GM19468 (cell line): ENCODE measurements around the gene CDY2B.
"Not testable (repeated sequence)": the region's sequence is repeated elsewhere in the genome, so short reads cannot be mapped to it uniquely, and the experiment has no call there.

Experiments
- ATAC-seq: cut with Tn5 transposase; IDR thresholded peaks from one replicate; pipeline ENCODE4 v1.9.1; 2021; ENCODE audit warnings: mild to moderate bottlenecking, moderate library complexity, moderate number of reproducible peaks; ENCODE audit not compliant: unreplicated experiment; ENCODE audit errors: extremely low read depth

Gene CDY2B, protein sequence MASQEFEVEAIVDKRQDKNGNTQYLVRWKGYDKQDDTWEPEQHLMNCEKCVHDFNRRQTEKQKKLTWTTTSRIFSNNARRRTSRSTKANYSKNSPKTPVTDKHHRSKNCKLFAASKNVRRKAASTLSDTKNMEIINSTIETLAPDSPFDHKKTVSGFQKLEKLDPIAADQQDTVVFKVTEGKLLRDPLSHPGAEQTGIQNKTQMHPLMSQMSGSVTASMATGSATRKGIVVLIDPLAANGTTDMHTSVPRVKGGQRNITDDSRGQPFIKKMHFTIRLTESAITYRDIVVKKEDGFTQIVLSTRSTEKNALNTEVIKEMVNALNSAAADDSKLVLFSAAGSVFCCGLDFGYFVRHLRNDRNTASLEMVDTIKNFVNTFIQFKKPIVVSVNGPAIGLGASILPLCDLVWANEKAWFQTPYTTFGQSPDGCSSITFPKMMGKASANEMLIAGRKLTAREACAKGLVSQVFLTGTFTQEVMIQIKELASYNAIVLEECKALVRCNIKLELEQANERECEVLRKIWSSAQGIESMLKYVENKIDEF

DNA sequence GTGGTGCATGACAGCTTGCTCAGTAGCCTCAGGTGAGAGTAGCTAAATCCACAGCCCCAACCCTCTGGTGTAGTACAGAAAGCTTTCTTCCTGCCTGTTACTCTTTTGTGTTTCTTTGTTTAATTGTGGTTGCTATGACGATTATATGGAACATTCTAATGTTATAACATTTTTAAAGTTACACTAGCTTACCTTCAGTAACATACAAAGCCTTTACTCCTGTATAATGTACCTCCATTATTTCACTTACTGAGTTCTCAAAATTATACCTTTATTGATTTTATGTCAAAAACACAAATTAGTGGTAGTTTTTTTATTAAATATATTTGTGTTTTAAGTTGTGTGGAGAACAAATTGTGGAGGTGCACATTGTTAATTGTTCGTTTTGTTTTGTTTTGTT is at the start of gene CDY2B:
Gene CDY2B (minus strand): TSS at position 101 of the 400 bp plus-strand sequence. CDS start 328 bp downstream, outside the sequence.
- not testable (repeated sequence) for ATAC-seq

DNA sequence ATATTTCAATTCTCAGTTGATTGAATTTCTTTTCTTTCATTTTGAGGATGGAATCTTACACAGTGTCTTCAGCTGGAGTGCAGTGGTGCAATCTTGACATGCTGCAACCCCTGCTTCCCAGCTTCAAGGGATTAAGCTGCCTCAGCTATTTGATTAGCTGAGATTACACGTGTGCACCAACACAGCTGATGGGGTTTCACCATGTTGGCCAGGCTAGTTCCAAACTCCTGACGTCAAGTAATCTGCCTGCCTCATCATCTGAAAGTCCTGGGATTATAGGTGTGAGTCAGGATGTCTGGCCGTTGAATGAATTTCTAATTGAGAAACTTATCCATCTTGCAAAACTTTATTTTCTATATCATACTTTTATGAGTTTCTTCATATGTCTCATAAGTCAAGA is 28.0 kb upstream of the CDY2B start:
- ATAC-seq: not testable (repeated sequence)

DNA sequence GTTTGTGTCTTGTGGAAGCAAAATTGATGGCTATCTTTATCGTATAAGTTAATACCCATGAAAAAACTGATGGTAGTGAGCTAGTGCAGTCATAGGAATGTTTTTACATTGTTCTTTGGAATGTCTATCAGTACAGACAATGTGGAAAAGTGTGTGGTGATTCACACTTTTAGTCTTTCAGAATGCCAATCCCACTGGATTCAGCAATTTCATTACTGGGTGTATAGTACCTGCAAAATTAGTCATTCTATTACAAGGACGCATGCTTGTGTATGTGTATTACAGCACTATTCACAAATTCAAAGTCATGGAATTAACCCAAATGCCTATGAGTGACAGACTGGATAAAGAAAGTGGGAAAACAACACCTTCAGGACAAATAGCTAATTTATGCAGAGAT is 27.3 kb upstream of the CDY2B start:
- ATAC-seq: not testable (repeated sequence)

GRCh38 chrY:17881697-17882096 is 1.7 kb upstream of the CDY2B start:
- not testable (repeated sequence) for ATAC-seq

DNA sequence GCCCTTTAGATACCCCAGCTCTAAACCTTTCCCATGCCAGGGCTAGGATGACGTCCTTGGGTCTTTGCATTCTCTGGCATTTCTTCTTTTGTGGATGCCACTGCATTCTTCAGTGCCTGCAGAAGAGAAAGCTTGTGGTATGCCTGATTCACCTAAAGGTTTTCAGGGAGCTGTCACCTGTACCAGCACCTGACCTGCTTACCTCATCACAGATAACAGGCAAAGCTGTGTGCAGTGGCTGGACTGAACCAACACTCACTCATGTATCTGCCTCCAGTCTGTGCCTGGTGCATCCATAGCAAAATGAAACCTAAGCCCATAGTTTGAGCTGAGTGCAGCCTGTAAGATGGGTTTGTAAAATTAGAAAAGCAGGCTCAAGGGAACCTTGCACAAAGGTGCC is 3.3 kb downstream of the CDY2B start:
- not testable (repeated sequence) for ATAC-seq

DNA sequence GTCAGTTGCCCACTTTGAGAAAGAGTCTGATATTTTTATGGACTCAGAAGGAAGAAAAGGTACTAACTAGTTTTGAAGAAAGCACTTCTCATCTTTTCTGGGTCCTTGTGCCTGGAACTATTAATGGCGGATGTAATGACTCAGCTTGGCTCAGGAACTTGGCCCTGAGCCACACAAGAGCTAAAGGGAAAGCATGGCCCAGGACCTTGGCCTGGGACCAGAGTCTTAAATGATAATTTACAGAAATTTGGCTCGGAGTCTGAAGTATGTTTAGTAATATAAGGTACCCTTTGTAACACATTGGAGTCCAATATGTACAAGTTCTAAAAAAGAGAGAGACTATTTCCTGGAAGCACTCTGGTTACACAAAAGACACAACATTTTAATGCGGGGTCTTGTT is 4.6 kb downstream of the CDY2B start:
- not testable (repeated sequence) for ATAC-seq

GRCh38 chrY:17871194-17871903 is 8.7 kb downstream of the CDY2B start:
- ATAC-seq: not testable (repeated sequence)

DNA sequence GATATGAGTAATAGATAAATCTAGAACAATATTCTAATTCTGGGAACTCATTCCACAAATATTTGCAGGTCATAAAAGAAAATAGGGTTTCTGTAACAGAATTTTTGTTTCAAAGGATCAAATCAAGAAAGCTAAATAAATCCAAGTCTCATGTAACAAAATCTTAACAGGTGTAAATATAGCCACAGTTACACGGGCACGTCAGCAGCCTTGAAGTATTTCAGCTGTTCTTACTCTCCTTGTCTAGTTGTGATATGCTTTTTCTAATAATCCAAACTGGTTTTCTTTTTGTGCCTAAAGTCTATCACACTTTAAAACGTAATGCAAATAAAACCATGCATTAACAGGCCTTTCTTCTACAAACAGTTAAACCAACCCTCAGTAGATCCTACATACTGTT is 9.3 kb downstream of the CDY2B start:
- not testable (repeated sequence) for ATAC-seq

DNA sequence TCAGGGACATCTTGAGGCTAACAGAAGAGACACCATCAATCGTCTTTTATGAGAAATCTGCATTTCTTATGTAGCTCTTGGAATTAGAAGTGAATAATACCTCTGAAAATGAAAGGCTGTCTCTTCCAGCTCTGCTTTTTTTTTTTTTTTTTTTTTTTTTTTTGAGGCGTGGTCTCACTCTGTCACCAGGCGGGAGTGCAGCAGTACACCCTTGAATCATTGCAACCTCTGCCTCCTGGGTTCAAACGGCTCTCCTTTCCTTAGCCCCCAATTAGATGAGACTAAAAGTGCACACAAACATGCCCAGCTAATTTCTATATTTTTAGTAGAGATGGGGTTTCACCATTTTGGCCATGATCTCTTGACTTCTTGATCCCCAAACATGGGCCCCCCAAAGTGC is 12.2 kb downstream of the CDY2B start:
- not testable (repeated sequence) for ATAC-seq

GRCh38 chrY:17860634-17861033 is 19.4 kb downstream of the CDY2B start:
- not testable (repeated sequence) for ATAC-seq

- not testable (repeated sequence) for ATAC-seq
These were observed 22.8 kb downstream of the CDY2B start for GRCh38 chrY:17856963-17857848.

DNA sequence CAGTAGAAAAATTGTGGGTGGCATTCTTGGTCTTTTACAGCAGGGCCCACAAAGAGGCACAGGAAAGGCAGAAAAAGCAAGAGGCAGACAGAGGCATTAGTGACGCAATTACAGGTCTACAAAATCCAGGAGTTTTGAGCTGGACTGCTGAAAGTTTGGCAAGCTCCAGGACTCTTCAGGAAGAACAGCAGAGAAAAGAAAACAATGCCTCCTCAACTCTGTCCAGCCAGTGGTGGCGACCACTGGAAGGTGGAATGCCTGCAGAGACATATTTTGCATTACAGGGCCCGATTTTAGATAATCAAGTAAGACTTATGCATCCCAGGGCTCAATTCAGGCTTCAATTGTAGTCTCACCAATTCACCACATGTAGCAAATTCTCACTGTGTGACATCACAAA is 23.5 kb downstream of the CDY2B start:
- ATAC-seq: not testable (repeated sequence)

- ATAC-seq: not testable (repeated sequence)
These were observed 30.9 kb downstream of the CDY2B start for GRCh38 chrY:17849131-17849530.

DNA sequence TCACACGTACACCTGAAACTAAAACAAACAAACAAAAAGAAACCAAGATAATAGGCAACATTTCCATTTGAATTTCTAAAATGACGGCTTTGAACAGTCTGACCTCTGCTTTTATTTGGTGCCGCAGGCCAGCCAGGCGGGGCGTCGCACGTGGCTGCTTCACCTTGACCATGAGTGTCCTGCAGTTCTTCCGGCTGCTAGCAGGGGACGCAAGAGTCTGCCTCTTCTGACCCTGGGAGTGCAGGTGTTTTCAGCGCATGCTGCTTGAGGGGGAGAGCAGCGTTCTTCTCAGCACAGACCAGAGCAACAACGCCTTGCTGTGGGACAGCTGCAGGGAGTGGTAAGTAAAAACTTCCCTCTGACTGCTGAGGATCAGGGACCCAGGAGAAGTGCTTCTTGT is 47.9 kb downstream of the CDY2B start:
- not testable (repeated sequence) for ATAC-seq
